Right cardiac atrium (tissue), 5 donors: Measurements from ENCODE around the gene SLFN12L. TPM values are rescaled to one million over a fixed set of nuclear protein-coding genes. Genes with fewer than 3 reads are reported as not detected.
"Not testable (repeated sequence)": the region's sequence is repeated elsewhere in the genome, so short reads cannot be mapped to it uniquely, and the experiment has no call there.

Experiments
- ATAC-seq, 2 donors: fragments of 200-7000 bp; cut with Tn5 transposase; one replicate each; pipeline versions ENCODE4 v1.8.0 to v1.9.1; 2020; ENCODE audit warnings: moderate library complexity in 2 of 2, mild to moderate bottlenecking in 1 of 2
- DNase-seq, 3 donors: peaks; one replicate each; pipeline ENCODE4 v3.0.0-alpha.2; 2020
- H3K27ac ChIP-seq: one replicate; pipeline ENCODE4 v1.5.1; 2013; ENCODE audit warnings: mild to moderate bottlenecking, low read length, control low read depth, moderate library complexity
- H3K27me3 ChIP-seq: one replicate; pipeline ENCODE4 v1.6.1; 2013; ENCODE audit not compliant: control insufficient read depth, insufficient read depth
- H3K4me1 ChIP-seq: one replicate; pipeline ENCODE4 v1.6.1; 2013; ENCODE audit warnings: low read length; ENCODE audit not compliant: control insufficient read depth, insufficient read depth
- H3K4me3 ChIP-seq: one replicate; pipeline ENCODE4 v1.5.1; 2013; ENCODE audit warnings: low read length, control low read depth
- H3K9me3 ChIP-seq: one replicate; pipeline ENCODE4 v1.6.1; 2013; ENCODE audit warnings: low read length; ENCODE audit not compliant: control insufficient read depth
- WGBS: extraction: QIAGEN DNeasy Blood & Tissue Kit; methylation state at CpG from one replicate; pipeline ENCODE4 v1.1.7; 2013; 5-methylcytosine and 5-hydroxymethylcytosine counted together
- intact Hi-C, 4 donors: fragments of 100-400 bp; cut with DNase I; formaldehyde crosslinking; loops; one replicate each; pipeline versions ENCODE4 v1.11.0 to v1.14.0; 2022 to 2023
- polyA plus RNA-seq: library from polyadenylated mRNA; stranded (reverse); fragments of 200-250 nt; gene quantifications from one replicate; pipeline ENCODE4 v1.2.3, GENCODE V29; 2013
- total RNA-seq, 4 donors: library from RNA; stranded (reverse); fragmentation: NEBNext Ultra II Directional; extraction: Animal tissue kit (Norgen Biotek cat#: 25700); gene quantifications; one replicate each; pipeline ENCODE4 v1.2.1, GENCODE V29; 2021
- donor health status: healthy with polysubstance abuse.
- donor health status: DM: no; HTN: yes; CAD: no.
- donor health status: DM: no; HTN: no; CAD: no.
- donor health status: DM: no; HTN: yes; CAD: no; lungs with severe emphysema.
- donor health status: DM: yes; HTN: yes; CAD: no.

The SLFN12L gene
- total and polyA plus RNA-seq, 5 donors, result 0.23 to 1.0 (median 0.53) TPM

DNA sequence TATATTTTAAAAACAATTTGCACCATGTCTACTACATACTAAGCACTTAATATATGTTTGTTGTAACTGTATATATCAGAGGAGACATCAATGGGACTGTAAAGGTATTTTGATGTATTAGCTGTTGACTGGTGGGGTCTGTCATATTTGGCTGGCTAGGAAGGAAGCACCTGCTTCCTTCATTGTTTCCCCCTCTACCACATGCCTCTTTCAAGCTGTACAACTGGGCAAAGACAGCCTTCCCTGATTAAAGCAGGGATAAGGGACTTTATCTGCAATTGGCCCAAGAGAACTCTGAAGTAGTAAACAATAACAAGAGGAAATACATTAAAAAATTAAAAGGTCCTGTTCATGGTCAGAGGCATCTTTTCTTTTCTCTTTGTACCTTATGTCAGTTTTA, 5.5 kb upstream of the SLFN12L start:
- no peak overlapping the region for H3K4me3 ChIP-seq
- DNase-seq, result no peak
- no peak overlapping the region for H3K27ac ChIP-seq
- intact Hi-C loops, result no loop called here
- H3K4me1 ChIP-seq, result peaks cover 1% of the 10 kb centered on the region
- H3K27me3 ChIP-seq, result no peaks in the 10 kb centered on the region
- no peak for ATAC-seq
- no peaks in the 10 kb centered on the region for H3K9me3 ChIP-seq

GRCh38 chr17:35541434-35541833, 4.0 kb upstream of the SLFN12L start:
- no peak for ATAC-seq
- Histone ChIP-seq H3K9me3 (no peaks in the 10 kb centered on the region), H3K4me1 (peaks cover 1% of the 10 kb centered on the region), H3K27ac (no peak overlapping the region), H3K4me3 (peak overlapping the region; percentile 19), H3K27me3 (no peaks in the 10 kb centered on the region)
- 57% methylated on average over 1 of the region's 1 CpG for WGBS
- no peak for DNase-seq
- intact Hi-C loops, result no loop called here

DNA sequence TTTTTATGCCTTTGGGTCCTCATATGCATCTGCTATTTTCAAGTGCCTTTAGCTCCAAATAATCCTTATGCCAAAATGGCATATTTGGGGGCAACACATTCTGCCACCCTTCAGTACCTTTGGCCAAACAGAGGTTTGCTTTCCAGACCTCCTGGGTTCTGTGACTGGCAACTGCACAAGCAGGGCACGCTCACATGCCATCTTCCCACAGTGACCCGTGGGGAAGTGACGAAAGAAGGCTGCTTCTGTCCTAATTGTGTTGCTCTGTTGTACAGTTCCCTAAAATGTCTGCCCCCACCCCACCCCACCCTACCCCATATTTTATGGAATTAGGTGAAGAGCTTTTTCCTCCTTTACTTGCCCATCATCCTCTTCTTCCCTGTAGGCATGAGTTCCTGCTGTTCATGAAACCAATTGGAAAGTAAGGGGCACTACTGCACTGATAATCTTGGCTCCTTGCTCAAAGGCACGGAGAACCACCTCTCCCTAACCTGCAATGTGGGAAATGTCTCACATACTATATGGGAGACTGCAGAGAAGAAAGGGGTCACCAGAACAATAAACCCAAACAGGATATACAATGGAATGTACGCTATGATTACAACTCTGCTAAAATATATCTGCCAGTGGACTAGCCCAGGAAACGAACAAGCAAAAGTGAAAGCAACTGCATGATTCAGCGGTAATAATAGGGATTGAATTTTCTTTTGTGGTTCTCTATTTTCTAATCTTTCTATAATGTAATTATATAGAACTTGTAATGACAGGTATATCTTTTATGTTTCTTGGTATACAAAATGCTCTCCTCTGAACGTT, 3.3 kb upstream of the SLFN12L start:
- Histone ChIP-seq H3K9me3 (no peaks in the 10 kb centered on the region), H3K27ac (peak overlapping the region; percentile 98), H3K4me3 (peak overlapping the region; percentile 71), H3K4me1 (peaks cover 1% of the 10 kb centered on the region), H3K27me3 (no peaks in the 10 kb centered on the region)
- ATAC-seq (peak; percentile 59 to 66), DNase-seq (peak; percentile 41 to 73 (median 65))
- 43% methylated on average over 8 of the region's 8 CpGs for WGBS
- intact Hi-C loops, result no loop called here

DNA sequence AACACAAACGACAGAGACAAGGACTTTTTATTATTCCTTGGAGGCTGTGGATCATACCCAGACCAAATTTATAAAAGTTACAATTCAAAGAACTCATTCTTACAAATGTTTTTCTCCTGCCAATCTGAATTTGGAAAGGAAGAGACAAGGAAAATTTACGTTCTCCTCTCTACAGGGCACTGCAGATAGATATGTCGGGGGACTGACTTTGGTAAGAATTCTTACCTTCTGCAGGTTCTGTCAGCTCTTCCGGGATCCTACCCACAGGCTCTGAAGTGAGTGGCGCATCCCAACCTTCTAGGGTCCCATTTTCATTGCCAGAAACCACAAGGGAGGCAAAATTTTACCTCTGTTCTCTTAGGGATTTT, 2.2 kb upstream of the SLFN12L start:
- 36% methylated on average over 5 of the region's 5 CpGs for WGBS
- intact Hi-C loops, result loop anchor here (1.0 to 10.0 kb wide), 5 partner anchors 227 to 1125 kb away; no protein-coding TSS in a partner anchor
- peak overlapping the region; percentile 43 for H3K27ac ChIP-seq
- no peaks in the 10 kb centered on the region for H3K27me3 ChIP-seq
- H3K4me1 ChIP-seq, result peaks cover 1% of the 10 kb centered on the region
- peak in 1 of 2 donors; percentile 36 for ATAC-seq
- H3K4me3 ChIP-seq, result no peak overlapping the region
- H3K9me3 ChIP-seq, result no peaks in the 10 kb centered on the region
- no peak for DNase-seq

- H3K27me3 ChIP-seq, result no peaks in the 10 kb centered on the region
- intact Hi-C loops, result loop anchor here (5.0 to 10.0 kb wide), 3 partner anchors 224 to 1122 kb away; no protein-coding TSS in a partner anchor
- DNase-seq, result peak in 1 of 3 donors; percentile 21
- no peak overlapping the region for H3K4me3 ChIP-seq
- H3K27ac ChIP-seq, result peak overlapping the region; percentile 25
- 81% methylated on average over 13 of the region's 13 CpGs for WGBS
- H3K4me1 ChIP-seq, result no peaks in the 10 kb centered on the region
- H3K9me3 ChIP-seq, result no peaks in the 10 kb centered on the region
- peak in 1 of 2 donors; percentile 35 for ATAC-seq
These were observed 760 bp downstream of the SLFN12L start for GRCh38 chr17:35536664-35537171.

GRCh38 chr17:35535406-35535805, 2.1 kb downstream of the SLFN12L start:
- not testable (repeated sequence) for H3K27me3 ChIP-seq, H3K9me3 ChIP-seq, H3K27ac ChIP-seq, DNase-seq, ATAC-seq, H3K4me1 ChIP-seq, H3K4me3 ChIP-seq
- 91% methylated on average over 9 of the region's 9 CpGs for WGBS
- intact Hi-C loops, result loop anchor here (5.0 to 10.0 kb wide), 3 partner anchors 223 to 1121 kb away; no protein-coding TSS in a partner anchor

DNA sequence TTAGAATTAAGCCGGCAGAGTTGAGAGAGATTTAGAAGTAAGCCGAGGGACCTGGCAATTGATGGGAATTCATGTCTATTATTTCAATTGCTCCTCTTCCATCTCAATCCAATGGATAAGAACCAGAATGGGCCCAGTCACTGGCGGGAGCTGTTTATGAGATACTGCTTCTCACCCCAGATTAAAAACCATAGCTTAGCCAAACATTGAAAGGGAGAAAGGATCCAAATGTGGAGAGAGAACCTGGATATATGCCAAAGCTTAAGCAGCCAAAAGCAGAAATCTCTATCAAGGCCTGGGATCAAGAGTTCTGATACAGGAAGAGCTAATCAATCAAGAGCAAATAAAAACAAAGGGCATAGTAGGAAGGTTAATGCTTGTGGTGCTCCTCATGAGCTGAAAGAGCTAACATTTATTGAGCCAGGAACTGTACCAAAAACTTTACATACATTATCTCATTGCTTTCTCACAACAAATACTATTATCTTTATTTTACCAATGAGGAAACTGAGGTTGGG, 2.8 kb downstream of the SLFN12L start:
- ATAC-seq, result no peak

DNA sequence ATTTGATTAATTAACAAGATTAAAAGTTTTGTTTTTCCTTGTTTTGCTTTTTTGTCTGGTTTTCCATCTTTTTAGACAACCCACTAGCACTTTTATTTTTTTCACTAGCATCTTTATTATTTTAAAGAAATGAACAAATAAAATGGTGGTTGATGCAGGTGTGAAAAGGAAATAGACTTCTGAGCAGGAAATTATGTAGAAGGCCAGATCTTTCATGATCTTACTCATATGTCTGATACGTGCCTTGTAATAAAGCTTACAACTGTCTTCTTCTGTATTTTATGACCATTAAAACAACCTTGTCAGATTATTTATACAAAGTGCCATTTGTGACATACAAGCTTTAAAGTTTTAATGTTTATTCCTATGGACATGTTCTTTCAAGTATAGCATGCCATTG, 6.3 kb downstream of the SLFN12L start:
- intact Hi-C loops, result loop anchor here in 3 of 4 donors (2.0 to 10.0 kb wide), 4 partner anchors 216 to 1116 kb away; no protein-coding TSS in a partner anchor
- ATAC-seq (no peak), DNase-seq (no peak)
- Histone ChIP-seq H3K4me1 (no peaks in the 10 kb centered on the region), H3K4me3 (no peak overlapping the region), H3K27ac (no peak overlapping the region), H3K27me3 (no peaks in the 10 kb centered on the region), H3K9me3 (no peaks in the 10 kb centered on the region)
- 64% methylated on average over 1 of the region's 1 CpG for WGBS

More for the DNA sequence above, 2.8 kb downstream of the SLFN12L start:
- no peak for DNase-seq
- Histone ChIP-seq H3K27me3 (no peaks in the 10 kb centered on the region), H3K4me3 (no peak overlapping the region), H3K27ac (no peak overlapping the region), H3K9me3 (no peaks in the 10 kb centered on the region), H3K4me1 (no peaks in the 10 kb centered on the region)
- WGBS, result 63% methylated on average over 3 of the region's 3 CpGs
- intact Hi-C loops, result loop anchor here (5.0 to 10.0 kb wide), 4 partner anchors 222 to 1120 kb away; no protein-coding TSS in a partner anchor

GRCh38 chr17:35529866-35530265, 7.6 kb downstream of the SLFN12L start:
- whole genome bisulfite sequencing, result 84% methylated on average over 8 of the region's 8 CpGs
- no peaks in the 10 kb centered on the region for H3K27me3 ChIP-seq
- no peaks in the 10 kb centered on the region for H3K4me1 ChIP-seq
- intact Hi-C loops, result loop anchor here in 3 of 4 donors (2.0 to 10.0 kb wide), 4 partner anchors 215 to 1115 kb away; no protein-coding TSS in a partner anchor
- no peak for ATAC-seq
- no peaks in the 10 kb centered on the region for H3K9me3 ChIP-seq
- no peak overlapping the region for H3K4me3 ChIP-seq
- no peak for DNase-seq
- no peak overlapping the region for H3K27ac ChIP-seq

DNA sequence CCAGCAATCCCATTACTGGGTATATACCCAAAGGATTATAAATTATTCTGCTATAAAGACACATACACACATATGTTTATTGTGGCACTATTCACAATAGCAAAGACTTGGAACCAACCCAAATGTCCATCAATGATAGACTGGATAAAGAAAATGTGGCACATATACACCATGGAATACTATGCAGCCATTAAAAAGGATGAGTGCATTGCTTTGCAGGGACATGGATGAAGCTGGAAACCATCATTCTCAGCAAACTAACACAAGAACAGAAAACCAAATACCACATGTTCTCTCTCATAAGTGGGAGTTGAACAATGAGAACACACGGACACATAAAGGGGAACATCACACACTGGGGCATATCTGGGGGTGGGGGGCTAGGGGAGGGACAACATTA, 8.2 kb downstream of the SLFN12L start:
- ATAC-seq, H3K4me3 ChIP-seq, H3K27me3 ChIP-seq, DNase-seq, H3K4me1 ChIP-seq, intact Hi-C loops, H3K27ac ChIP-seq, H3K9me3 ChIP-seq: not testable (repeated sequence)
- 100% methylated on average over 1 of the region's 1 CpG for WGBS

GRCh38 chr17:35523296-35523695, 14.2 kb downstream of the SLFN12L start:
- no peak overlapping the region for H3K4me3 ChIP-seq
- no peaks in the 10 kb centered on the region for H3K4me1 ChIP-seq
- DNase-seq, result no peak
- intact Hi-C loops, result no loop called here
- no peaks in the 10 kb centered on the region for H3K27me3 ChIP-seq
- no peak overlapping the region for H3K27ac ChIP-seq
- WGBS, result 76% methylated on average over 4 of the region's 4 CpGs
- no peak for ATAC-seq
- no peaks in the 10 kb centered on the region for H3K9me3 ChIP-seq
